ENCODE measurements around the gene NR3C2.
"Not testable (repeated sequence)": the region's sequence is repeated elsewhere in the genome, so short reads cannot be mapped to it uniquely, and the experiment has no call there.

NR3C2 gene

DNA sequence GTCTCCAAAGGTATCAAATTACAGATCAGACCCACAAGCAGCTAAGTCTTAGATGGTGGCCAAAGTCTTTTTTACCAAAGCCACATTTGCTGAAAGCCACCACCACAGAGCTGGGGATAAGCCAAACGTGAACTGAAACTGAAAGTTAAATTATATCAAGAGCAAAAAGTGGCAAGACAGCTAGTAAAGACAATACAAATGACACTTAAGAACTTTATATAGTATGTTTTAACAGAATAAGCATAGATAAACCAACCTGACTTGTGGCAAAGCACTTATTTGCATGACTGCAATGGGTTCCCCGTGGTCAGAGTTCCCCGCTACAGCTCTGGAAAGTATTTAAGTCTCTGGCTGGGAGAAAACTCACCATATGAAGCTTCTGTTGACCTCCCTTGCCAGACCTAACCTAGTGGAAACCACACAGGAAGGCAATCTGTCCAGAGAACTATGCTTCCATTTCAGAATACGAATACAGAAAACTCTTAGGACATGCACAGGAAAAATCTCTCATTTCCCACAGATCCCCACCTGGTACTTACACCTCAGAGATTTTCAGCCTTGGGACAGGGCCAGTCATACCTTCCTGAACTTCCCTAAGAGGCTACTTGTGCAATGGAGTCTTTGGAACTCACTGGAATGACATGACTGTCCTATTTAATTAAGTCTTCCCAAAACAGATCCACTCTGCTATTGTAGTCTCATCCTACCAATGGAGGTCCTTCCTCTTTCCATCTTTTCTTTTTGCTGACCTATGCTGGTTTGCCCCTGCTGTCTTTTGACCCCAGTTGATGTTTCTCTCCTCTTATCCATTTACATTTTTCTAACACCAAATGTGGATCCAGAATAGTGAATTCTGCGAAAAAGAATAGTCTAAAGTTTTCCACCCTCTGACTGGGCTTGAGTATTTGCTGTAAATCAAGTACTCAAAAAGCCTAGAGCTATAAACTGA is 225.1 kb downstream of the NR3C2 start:
- no peak for DNase-seq (ENCODE audit: low spot score)

DNA sequence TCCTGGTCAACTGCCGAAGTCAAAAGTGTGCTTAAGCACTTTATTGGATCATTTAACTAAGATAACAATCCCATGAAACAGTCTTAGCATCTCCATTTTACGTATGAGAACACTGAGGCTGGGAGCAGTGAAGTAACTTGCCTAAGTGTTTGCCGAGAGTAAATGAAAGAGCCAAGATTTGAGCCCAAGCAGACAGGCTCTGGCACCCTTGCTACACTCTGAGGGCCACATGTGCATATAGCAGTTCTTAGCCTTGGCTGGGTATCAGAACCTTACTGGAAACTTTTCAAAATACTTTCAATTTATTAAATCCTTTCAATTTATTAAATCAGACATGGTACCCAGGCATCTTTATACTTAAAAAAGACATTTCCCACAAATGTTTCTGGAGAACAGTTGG is 225.9 kb downstream of the NR3C2 start:
- DNase-seq (ENCODE audit: low spot score), result no peak

DNA sequence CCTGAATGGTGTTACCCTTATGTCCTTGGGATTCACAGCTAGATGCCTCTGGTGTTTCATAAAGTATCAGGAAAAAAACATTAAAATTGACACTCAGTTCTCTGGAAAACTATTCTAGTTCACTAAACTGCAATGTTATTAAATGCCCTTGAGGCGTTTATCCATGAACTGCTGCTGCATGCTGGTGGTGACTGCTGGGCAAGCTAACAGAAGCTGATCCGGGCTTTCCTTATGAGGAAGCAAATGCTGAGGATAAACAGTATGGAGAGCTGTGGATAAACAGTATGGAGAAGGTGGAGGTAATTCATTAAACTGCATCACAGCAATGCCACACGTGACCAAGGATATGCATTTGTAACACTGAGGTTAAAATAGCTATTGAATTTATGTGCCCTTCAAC is 227.0 kb downstream of the NR3C2 start:
- no peak for DNase-seq (ENCODE audit: low spot score)

- peak; percentile 43 for DNase-seq (ENCODE audit: low spot score)
Measured at GRCh38 chr4:148214529-148215166, 227.6 kb downstream of the NR3C2 start.

DNA sequence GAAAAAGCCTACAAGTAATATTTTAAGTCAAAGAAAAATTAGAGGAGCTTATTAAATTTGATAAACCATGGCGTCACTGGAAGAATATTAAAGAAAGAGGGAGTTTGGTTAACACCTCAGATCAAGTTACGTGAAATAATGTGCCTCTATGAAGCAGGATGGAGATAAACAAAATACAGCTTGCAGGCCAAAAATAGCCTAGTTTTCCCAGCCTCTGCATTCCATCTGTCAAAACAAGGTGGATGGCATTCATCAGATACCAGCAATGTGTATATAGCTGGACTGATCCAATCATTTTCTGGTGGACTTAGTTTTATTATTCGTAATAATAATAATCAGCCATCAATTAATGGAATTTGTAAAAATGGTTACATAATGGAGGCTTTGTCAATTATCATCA is 230.7 kb downstream of the NR3C2 start:
- DNase-seq (ENCODE audit: low spot score), result no peak

DNA sequence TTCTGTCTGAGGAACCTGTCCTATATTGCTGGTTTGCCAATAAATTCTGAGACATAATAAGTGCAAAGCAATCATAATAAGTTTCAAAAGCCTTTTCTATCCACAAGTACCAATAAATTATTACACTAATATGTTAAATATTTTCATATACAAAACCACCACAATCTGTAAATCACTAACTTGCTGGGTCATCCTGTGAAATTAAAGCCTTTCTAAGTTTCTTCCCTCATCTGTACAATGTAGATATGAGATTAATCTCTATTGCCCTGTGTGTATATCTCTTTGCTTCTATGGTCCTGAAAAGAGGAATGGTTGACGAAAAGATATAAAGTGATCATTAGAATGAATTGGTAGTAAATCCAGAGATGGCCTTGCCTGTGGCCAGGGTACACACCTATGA is 231.6 kb downstream of the NR3C2 start:
- no peak for DNase-seq (ENCODE audit: low spot score)

DNA sequence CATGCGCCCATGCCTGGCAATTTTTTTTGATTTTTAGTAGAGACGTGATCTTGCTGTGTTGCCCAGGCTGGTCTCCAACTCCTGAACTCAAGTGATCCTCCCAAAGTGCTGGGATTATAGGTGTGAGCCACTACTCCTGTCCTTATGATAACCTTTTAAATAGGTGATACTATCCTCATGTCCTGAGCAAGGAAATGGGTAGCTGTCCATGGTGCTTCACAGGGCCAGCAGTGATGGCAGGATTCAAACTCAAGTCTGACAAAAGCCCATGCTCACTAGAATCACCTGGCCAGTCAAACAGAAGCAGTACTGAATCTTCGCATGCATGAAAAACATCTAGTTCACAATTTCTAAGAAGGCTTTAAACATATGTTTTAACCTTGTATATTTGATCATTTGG is 235.1 kb downstream of the NR3C2 start:
- DNase-seq (ENCODE audit: low spot score), result no peak

DNA sequence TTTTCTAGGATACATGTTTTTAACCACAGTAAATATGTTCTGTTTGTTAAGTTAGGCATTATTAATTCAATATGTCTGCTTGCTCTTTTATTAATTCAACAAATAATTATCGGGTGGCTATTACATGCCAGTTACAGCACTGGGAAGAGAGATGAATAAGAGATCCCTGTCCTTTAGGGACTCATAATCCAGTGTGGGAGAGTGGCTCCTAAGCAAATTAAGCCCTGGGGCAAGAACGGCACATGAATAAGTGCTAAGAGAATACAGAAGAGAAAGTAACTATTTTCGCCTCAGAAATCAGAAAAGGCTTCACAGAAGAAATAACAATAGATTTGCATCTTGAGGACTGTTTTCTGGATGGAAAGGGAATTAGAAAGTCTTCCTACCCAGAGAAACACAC is 236.7 kb downstream of the NR3C2 start:
- DNase-seq (ENCODE audit: low spot score), result no peak

DNA sequence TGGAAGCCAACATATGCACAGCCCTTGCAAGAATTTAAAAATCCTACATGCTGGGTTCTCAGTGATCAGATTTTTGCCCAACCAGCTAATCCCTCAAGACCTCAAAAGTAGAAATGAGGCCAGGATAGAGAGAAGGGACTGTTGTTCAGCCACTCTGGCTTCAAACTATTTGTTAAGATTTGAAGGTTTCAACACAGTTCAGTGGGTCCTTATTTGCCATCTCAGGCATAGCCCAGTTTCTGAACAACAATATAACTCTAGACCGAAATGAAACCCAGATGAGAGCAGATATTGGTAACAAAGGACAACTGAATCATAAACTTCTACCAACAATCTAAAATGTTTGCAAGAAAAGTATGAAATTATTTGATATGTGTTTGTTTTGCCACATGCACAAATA is 237.3 kb downstream of the NR3C2 start:
- no peak for DNase-seq (ENCODE audit: low spot score)

DNA sequence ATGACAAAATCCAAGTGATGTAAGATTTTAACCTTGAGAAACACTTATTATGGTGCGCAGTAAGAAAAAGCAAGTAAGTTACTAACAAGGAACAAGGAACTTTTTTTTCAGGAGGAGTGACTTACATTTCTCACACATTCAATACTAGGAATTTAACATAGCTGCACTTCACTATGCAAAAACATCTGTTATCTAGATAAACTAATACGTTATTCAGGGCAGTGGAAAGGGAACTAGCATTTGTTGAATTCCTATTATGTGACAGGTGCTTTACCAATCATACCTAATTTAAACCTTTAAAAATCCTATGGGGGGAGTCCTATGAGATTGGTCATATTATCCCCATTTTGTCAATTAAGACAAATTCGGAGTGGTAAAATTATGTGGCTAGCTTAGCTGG is 238.0 kb downstream of the NR3C2 start:
- no peak for DNase-seq (ENCODE audit: low spot score)

DNA sequence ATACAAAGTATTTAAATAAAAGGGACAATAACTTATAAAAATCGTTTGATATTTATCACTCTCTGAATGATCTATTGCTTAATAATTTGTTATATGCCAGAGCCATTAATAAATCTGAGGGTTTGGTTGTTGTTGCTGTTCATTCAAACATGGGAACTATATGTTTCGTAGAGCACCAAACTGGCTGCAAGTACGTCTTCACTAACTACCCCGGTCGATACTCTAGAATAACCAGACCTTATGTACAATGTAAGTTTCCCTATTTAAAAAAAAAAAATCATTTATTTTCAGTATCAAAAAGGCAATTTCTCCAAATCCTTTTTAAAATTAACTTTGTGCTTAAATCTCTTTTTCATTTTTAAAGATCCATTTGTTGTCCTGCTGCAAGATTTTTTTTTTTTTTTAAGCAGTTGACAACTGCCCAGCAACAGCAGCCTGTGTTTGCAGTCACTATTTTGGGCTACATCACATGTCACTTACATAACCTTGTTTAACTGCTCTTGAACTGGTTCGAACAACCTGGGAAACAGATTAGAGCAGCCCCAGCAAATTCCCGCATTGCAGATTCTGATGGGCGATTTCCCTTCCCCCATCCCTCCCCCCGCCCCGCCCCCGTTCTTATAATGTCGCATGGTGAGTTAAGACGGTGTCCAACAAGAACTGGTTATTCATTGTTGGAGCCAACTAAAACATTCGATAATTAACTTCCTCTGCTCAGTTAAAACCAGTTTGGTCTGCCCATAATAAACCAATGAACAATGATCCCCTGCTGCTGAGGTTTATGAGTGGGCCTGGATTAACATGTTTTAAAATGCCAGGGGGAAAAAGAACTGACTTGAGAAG is 238.9 kb downstream of the NR3C2 start:
- DNase-seq (ENCODE audit: low spot score), result no peak

GRCh38 chr4:148200960-148201359 is 241.3 kb downstream of the NR3C2 start:
- no peak for DNase-seq (ENCODE audit: low spot score)

DNA sequence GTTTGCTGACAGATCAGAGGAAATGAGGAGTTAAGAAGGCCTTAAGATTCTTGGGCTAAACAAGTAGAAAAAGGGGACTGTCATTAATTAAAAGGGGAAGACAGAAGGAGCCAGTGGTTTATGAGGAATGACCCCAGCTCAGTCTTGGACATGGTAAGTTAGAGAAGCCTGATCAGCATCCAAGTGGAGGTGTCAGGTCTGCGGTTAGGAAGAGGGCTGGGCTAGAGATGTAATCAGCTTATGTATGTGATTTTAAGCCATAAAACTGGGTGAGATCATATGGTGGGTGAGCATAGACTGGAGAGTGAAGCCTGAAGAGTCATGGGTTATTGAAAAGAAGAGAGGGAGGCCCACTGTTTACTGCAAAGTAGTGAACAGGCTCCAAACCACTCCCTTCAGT is 246.1 kb downstream of the NR3C2 start:
- DNase-seq (ENCODE audit: low spot score), result no peak

DNA sequence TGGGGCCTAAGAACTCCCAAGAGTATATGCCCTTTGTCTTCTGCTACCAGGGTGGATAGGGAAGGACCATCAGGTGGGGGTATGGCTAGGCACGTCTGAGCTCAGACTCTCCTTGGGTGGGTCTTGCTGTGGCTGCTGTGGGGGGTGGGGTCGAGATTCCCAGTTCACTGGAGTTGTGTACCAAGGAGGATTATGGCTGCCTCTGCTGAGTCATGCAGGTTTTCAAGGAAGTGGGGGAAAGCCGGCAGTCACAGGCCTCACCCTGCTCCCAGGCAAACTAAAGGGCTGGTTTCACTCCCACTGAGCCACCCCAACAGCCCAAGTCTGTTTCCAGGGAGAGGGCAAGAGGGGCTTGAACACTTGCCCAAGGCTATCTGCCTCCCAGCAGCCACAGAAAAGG is 249.7 kb downstream of the NR3C2 start:
- DNase-seq (ENCODE audit: low spot score), result no peak

DNA sequence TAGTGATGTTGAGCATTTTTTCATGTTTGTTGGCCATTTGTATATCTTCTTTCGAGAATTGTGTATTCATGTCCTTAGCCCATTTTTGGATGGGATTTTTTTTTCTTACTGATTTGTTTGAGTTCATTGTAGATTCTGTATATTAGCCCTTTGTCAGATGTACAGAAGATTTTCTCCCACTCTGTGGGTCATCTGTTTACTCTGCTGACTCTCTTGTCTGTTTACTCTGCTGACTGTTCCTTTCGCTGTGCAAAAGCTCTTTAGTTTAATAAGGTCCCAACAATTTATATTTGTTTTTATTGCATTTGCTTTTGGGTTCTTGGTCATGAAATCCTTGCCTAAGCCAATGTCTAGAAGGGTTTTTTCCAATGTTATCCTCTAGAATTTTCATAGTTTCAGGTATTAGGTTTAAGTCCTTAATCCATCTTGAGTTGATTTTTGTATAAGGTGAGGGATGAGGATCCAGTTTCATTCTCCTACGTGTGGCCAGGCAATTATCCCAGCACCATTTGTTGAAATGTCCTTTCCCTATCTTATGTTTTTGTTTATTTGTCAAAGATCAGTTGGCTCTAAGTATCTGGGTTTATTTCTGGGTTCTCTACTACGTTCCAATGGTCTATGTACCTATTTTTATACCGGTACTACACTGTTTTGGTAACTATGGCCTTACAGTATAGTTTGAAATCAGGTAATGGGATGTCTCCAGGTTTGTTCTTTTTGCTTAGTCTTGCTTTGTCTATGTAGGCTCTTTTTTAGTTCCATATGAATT is 254.6 kb downstream of the NR3C2 start:
- DNase-seq (ENCODE audit: low spot score), result not testable (repeated sequence)

DNA sequence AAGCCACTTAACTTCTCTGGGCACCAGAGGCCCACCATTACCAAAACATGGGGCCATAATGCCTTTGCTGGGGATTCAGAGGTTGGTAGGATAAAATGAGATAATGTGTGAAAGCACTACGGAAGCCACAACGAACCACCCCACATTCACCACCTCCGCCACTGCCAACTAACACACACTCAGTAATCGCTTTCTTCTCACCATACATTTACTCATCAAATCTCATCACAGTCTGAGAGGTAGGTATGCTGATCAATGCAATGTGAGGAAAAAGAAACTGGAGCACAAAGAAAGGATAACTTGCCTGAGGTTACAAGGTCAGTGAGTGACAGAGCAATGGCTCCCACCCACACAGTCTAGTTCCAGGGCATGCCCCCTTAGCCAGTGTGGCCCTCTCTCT is 257.3 kb downstream of the NR3C2 start:
- DNase-seq (ENCODE audit: low spot score), result no peak

- DNase-seq (ENCODE audit: low spot score), result no peak
Measured at GRCh38 chr4:148182230-148182911, 259.8 kb downstream of the NR3C2 start.

- DNase-seq (ENCODE audit: low spot score), result no peak
Measured at GRCh38 chr4:148173397-148174017, 268.7 kb downstream of the NR3C2 start.

DNA sequence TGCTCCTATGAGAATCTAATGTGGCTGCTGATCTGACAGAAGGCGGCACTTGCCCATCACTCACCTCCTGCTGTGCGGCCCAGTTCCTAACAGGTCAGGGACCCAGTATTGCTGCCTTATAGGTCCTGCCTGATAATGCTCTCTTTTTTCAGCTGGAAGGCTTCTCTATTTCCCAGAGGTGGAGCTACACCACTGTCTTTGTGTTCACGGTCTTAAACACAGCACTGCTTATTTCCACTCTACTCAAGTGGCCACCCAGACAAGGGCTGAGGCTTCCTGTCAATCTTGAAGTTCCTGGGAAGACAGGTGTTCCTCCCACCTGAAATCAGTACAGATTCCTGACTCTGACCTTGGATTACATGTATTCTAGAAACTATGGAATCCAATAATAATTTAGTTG is 270.6 kb downstream of the NR3C2 start:
- DNase-seq (ENCODE audit: low spot score), result no peak

DNA sequence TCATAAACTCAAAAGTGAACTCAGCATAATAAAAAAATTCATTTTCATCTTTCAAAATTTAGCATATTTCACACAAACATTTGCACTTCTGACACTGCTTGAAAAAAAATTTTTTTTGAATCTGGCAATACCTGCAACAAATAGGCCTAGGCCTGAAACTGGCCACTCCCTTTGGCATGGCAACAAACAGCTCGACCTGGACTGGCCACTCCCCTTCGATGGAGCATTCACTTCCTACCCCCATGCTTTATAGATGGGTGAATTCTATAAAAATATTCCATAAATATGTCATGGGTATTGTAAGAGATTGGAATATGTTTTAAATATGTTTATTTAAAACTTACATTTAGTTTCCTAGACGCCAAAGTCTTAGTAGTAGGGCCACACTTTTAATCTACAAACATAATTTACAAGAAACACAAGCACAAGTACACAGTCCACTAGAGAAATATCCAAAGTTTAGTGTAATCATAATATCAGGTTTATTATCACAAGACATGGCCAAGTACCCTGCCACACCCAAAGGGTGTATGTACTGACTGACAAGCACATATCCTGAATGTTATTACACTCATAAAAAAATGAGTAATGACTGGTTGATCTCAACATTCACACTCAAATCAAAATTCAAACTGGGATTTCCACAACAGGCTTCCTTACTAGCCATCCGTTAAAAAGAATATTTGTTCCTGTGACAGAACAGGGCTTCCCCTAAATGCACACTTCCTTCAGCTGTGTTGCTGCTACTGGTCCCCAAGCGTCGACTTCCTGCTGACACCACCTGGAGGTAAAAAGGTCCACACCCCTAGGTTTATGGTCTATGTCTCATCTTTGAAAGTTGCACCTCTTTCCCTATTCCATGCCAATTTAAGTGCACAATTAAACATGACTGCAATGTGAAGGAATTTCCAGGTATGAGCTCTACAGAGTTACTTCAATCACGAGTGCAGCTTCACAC is 271.5 kb downstream of the NR3C2 start:
- DNase-seq (ENCODE audit: low spot score), result no peak

Measured in AG20443 (cell line).